ENCODE measurements around the gene HACE1.

HACE1 gene

DNA sequence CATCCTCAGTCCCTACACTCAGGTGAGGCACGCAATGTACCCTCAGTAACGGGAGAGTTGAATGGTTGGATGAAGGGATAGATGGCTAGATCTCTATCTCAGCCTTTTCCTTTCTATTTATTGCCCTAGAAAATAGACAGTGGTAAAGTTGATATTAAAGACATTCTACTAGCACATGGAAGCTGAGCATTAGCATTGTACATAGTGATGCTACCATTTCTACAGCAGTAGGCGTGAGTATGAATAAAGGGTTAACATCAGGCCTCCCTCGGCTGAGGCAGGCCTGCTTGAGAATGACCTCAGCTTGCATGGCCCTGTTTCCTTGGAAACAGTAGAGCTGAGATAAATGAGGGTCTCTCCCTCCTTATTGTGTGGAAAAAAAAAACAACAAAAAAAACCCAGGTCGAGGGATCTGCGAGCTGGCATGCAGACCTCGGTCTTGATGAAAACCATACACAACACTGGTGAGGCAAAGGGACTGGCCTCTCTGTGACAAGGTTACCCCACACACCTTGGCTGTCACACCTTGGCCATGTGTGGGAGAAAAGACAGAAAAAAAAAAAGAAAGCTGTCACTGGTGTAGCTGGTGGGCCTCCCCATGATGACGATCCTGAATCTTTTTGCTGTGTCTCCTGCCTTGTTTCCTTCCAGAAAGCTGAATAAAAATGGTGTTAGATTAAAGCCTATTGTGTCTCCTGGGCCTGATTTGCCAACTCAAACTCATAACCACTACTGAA, 160.0 kb downstream of the HACE1 start:
- TF ChIP-seq, protein P1, sequence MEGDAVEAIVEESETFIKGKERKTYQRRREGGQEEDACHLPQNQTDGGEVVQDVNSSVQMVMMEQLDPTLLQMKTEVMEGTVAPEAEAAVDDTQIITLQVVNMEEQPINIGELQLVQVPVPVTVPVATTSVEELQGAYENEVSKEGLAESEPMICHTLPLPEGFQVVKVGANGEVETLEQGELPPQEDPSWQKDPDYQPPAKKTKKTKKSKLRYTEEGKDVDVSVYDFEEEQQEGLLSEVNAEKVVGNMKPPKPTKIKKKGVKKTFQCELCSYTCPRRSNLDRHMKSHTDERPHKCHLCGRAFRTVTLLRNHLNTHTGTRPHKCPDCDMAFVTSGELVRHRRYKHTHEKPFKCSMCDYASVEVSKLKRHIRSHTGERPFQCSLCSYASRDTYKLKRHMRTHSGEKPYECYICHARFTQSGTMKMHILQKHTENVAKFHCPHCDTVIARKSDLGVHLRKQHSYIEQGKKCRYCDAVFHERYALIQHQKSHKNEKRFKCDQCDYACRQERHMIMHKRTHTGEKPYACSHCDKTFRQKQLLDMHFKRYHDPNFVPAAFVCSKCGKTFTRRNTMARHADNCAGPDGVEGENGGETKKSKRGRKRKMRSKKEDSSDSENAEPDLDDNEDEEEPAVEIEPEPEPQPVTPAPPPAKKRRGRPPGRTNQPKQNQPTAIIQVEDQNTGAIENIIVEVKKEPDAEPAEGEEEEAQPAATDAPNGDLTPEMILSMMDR (conservative IDR thresholded peaks at IDR 0.05; ENCODE audit: low read depth, low read length) = no peak
- DNase-seq (ENCODE audit: low read depth) = no peak
- no peak overlapping the region for H3K4me3 ChIP-seq (ENCODE audit: low read length)

DNA sequence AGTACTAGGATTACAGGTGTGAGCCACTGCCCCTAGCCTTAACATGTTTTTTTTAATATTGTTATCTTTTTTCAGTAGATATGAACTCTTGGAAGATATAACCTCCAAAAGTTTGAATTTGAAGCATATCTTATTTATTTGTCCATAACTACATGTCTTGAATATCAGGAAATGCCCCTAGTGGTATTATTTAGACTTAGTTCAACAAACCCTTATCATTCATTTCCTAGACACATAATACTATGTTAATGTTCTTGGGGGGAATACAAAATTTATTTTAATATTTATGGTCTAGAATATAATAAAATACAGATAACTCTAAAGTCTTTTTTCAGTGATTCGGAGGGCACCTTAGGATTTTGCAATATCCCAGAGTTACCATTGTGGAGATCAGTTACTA, 160.7 kb downstream of the HACE1 start:
- TF ChIP-seq, protein P1 (conservative IDR thresholded peaks at IDR 0.05; ENCODE audit: low read depth, low read length) = no peak
- DNase-seq (ENCODE audit: low read depth) = no peak
- no peak overlapping the region for H3K4me3 ChIP-seq (ENCODE audit: low read length)

DNA sequence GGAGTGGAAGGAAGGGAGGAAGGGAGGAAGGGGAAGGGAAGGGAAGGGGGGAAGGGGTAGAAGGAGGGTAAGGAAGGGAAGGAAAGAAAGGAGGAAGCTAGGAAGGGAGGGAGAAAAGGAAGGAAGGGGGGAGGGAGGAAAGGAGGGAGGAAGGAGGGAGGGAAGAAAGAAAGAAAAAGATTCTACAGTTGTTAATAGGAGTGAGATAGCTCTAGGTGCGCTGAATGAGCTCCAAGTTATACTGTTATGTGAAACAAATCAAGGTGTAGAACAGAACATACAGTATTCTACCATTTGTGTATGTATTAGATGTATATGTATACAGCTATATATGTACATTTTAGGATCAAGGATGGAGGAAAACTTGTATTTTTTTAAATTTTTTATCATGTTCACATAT, 167.7 kb downstream of the HACE1 start:
- no peak for DNase-seq (ENCODE audit: low read depth)
- no peak overlapping the region for H3K4me3 ChIP-seq (ENCODE audit: low read length)
- TF ChIP-seq, protein P1 (conservative IDR thresholded peaks at IDR 0.05; ENCODE audit: low read depth, low read length) = no peak

DNA sequence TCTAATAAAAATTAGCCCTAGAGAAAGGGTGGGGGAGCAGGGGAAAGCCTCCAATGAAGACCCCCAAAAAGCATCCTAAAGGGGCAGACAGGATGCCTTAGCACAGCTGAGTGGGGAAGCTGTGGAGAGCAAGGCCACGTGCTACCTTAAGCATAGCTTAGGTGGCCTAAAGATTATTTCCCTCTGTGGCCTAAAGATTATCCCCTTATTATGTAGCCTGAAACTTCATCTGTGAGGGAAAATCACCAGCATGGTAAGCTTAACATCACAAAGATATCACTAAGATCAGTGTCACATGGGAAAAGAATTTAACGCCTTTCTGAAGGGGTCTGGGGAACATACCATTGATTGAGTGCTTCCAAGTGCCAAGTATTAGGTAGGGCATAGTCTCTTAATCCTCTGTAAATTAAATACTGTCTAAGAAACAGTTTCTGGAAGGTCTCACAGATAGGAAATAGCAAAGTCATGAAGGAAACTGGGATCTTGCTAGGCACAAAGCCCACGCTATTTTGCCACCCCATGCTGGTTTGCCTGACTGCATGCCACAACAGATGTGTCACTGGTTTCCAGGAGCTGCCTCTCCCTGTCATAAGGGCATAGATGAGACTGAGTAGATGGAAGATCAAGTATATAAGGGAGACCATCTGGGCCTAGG, 170.0 kb downstream of the HACE1 start:
- peak; percentile 99 for DNase-seq (ENCODE audit: low read depth)
- TF ChIP-seq, protein P1 (conservative IDR thresholded peaks at IDR 0.05; ENCODE audit: low read depth, low read length) = no peak

DNA sequence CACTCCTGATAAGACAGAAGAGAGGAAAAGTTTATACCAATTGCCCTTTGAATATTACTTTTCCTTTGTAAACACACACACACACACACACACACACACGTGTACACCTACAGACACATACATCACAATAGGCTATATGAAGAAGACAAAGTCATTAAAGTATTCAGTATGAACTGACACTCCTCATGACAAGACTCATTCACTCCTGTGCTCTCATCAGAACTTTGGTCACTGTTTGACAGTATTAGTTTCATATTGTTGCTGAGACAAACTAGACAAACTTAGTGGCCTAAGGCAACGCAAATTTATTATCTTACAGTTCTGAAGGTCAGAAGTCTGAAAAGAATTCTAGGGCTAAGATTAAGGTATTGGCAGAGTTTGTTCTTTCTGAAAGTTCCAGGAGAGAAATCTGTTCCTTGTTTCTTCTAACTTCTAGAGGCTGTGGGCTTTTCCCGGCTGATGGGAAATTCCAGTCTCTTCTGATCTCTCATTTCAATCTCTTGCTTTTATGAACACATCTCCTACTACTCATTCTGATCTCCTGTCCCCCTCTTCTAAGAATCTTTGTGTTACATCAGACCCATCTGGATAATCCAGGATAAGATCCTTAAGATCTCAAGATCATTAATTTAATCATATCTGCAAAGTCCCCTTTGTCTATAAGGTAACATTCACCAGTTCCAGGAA, 171.3 kb downstream of the HACE1 start:
- TF ChIP-seq, protein P1 (conservative IDR thresholded peaks at IDR 0.05; ENCODE audit: low read depth, low read length) = no peak
- H3K4me3 ChIP-seq (ENCODE audit: low read length) = no peak overlapping the region
- DNase-seq (ENCODE audit: low read depth) = no peak

More for the DNA sequence above, 170.0 kb downstream of the HACE1 start:
- no peak overlapping the region for H3K4me3 ChIP-seq (ENCODE audit: low read length)

DNA sequence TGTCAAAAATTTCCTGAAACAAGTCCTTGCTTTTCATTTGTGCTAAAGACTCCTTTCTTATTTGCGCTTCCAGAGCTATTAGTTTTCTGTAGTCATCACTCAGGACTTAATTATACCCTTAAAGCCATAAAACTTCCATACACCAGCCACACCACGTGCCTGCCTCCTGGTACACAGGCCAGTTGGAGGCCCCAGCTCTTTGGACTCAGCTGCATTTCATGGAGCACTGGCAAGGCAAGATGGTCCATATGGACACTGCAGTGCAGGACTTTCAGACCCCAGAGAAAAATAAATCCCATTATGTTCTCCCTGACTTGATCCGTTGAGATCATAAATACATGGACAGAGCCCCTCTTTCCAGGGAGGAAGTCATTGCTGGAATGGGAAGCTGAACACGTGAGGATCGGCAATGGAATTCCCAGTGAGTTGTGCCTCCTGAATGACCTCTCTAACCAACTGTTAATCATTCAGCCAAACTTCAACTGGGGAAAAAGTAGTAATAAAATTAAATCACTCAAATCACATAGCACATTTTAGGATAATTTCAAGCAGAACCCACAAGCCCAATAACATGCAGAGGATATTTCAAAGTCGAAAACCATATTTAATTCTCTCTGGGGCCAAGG, 173.1 kb downstream of the HACE1 start:
- DNase-seq (ENCODE audit: low read depth) = no peak
- TF ChIP-seq, protein P1 (conservative IDR thresholded peaks at IDR 0.05; ENCODE audit: low read depth, low read length) = no peak

More for the DNA sequence above, 173.1 kb downstream of the HACE1 start:
- H3K4me3 ChIP-seq (ENCODE audit: low read length) = no peak overlapping the region

Data from retinal pigment epithelial cell (primary cell).